ENCODE results near the gene MAD1L1.

MAD1L1 gene

GRCh38 chr7:2257651-2258050 lies 24.9 kb upstream of the MAD1L1 start:
- DNase-seq: no peak

GRCh38 chr7:2257046-2257551 lies 24.4 kb upstream of the MAD1L1 start:
- no peak for DNase-seq

GRCh38 chr7:2256306-2257045 lies 23.7 kb upstream of the MAD1L1 start:
- DNase-seq: no peak

GRCh38 chr7:2255145-2256139 lies 22.7 kb upstream of the MAD1L1 start:
- no peak for DNase-seq

GRCh38 chr7:2254429-2255144 lies 21.8 kb upstream of the MAD1L1 start:
- no peak for DNase-seq

- DNase-seq: no peak
Measured at GRCh38 chr7:2253525-2254244, 20.9 kb upstream of the MAD1L1 start.

GRCh38 chr7:2253021-2253420 lies 20.3 kb upstream of the MAD1L1 start:
- DNase-seq: no peak

GRCh38 chr7:2251841-2252771 lies 19.4 kb upstream of the MAD1L1 start:
- DNase-seq: no peak

GRCh38 chr7:2251381-2251780 lies 18.6 kb upstream of the MAD1L1 start:
- no peak for DNase-seq

GRCh38 chr7:2249744-2250323 lies 17.1 kb upstream of the MAD1L1 start:
- DNase-seq: no peak

GRCh38 chr7:2248984-2249694 lies 16.4 kb upstream of the MAD1L1 start:
- DNase-seq: no peak

- no peak for DNase-seq
Measured at GRCh38 chr7:2247141-2247995, 14.6 kb upstream of the MAD1L1 start.

- no peak for DNase-seq
Measured at GRCh38 chr7:2245883-2246675, 13.3 kb upstream of the MAD1L1 start.

- no peak for DNase-seq
Measured at GRCh38 chr7:2244404-2244995, 11.8 kb upstream of the MAD1L1 start.

- DNase-seq: no peak
Measured at GRCh38 chr7:2243458-2243857, 10.7 kb upstream of the MAD1L1 start.

GRCh38 chr7:2242541-2243429 lies 10.0 kb upstream of the MAD1L1 start:
- DNase-seq: peak; percentile 14
